Stimulated activated CD4-positive, alpha-beta T cell treated with anti-CD3 and anti-CD28 coated beads, Interleukin-1b, Interleukin-23, amount 100 ng/mL, for 48 hours (primary cell): ENCODE measurements around the gene TRMT6.

Source experiments
- DNase-seq: peaks from one replicate; pipeline ENCODE4 v3.0.0-alpha.2; 2020

The TRMT6 gene

GRCh38 chr20:5893052-5893451, 57.3 kb downstream of the TRMT6 start:
- DNase-seq: no peak

- DNase-seq: no peak
These were observed 59.4 kb downstream of the TRMT6 start for GRCh38 chr20:5890773-5891441.

GRCh38 chr20:5888041-5888440, 62.3 kb downstream of the TRMT6 start:
- no peak for DNase-seq

DNA sequence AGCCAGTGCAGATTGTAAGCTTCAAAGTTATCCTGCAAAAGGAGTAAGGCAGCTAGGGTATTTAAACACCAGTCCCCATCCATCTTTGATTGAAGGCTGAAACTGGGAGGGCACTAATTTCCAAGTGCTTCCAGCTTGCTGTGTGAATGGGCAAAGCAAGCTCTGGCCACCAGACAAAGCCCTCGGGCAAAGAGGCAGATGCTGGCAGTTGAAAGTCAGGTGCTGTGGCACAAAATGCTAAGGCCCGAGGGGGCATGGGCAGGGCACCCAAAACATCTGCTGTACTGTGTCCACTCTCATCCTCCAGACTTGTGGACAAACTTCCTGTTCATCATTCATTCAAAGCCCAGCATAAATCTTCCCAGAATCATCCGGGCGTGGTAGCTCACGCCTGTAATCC, 62.9 kb downstream of the TRMT6 start:
- DNase-seq: no peak
